Peyer's patch (tissue), 4 donors: Measurements from ENCODE around the gene TRMT61B. TPM values are rescaled to one million over a fixed set of nuclear protein-coding genes. Genes with fewer than 3 reads are reported as not detected.

ENCODE experiments used
- DNase-seq, 3 donors: peaks; one replicate each; pipeline ENCODE4 v3.0.0-alpha.2; 2017 to 2019
- H3K27ac ChIP-seq, 4 donors: fragments of 200-600 bp; sonication (generic); one replicate each; pipeline ENCODE4 v1.5.1; 2016 to 2019
- H3K27me3 ChIP-seq, 2 donors: fragments of 200-600 bp; sonication (generic); one replicate each; pipeline ENCODE4 v1.5.1; 2019
- H3K36me3 ChIP-seq, 3 donors: fragments of 200-600 bp; sonication (generic); one replicate each; pipeline ENCODE4 v1.5.1; 2016 to 2019
- H3K4me1 ChIP-seq, 4 donors: fragments of 200-600 bp; sonication (generic); one replicate each; pipeline ENCODE4 v1.5.1; 2016 to 2019
- H3K4me3 ChIP-seq, 4 donors: fragments of 200-600 bp; sonication (generic); 1 replicate in 3 of 4; 2 replicates in 1 of 4; pipeline ENCODE4 v1.5.1; 2016 to 2019; ENCODE audit warnings: mild to moderate bottlenecking in 1 of 4
- H3K9me3 ChIP-seq, 4 donors: fragments of 200-600 bp; sonication (generic); one replicate each; pipeline ENCODE4 v1.5.1; 2016 to 2019; ENCODE audit warnings: mild to moderate bottlenecking in 1 of 4
- CTCF ChIP-seq, 6 experiments: fragments of 450-650 bp in 4 of 6; fragments of 200-600 bp in 2 of 6; sonication (generic) in 1 of 6; IDR thresholded peaks; one replicate each; pipeline ENCODE4 v1.5.1; 2017 to 2019; ENCODE audit warnings: antibody characterized with exemption in 6 of 6, mild to moderate bottlenecking in 3 of 6, moderate library complexity in 1 of 6
- POLR2A ChIP-seq, 2 donors: fragments of 450-650 bp; IDR thresholded peaks; one replicate each; pipeline ENCODE4 v1.5.1; 2017; ENCODE audit warnings: antibody characterized with exemption in 2 of 2, mild to moderate bottlenecking in 2 of 2, moderate library complexity in 2 of 2
- total RNA-seq, 4 donors: library from RNA; depleted of rRNA; stranded (reverse); fragments of >200 nt; gene quantifications; one replicate each; pipeline ENCODE4 v1.1.0, GENCODE V29; 2016

Gene TRMT61B
- total RNA-seq, 4 donors from 2014 or later = 12.6 to 19.0 (median 16.6) TPM

- no peaks in the 10 kb centered on the region for H3K4me1 ChIP-seq
- H3K4me3 ChIP-seq = no peak overlapping the region
- H3K36me3 ChIP-seq = no peaks in the 10 kb centered on the region
- TF ChIP-seq POLR2A (IDR thresholded peaks at IDR 0.05) (no peak), CTCF (IDR thresholded peaks at IDR 0.05) (no peak)
- H3K27ac ChIP-seq = no peak overlapping the region
- no peak for DNase-seq
- H3K9me3 ChIP-seq = no peaks in the 10 kb centered on the region
- H3K27me3 ChIP-seq = no peaks in the 10 kb centered on the region
Measured at GRCh38 chr2:28833740-28834470, 36.2 kb downstream of the TRMT61B start.

- H3K9me3 ChIP-seq = no peaks in the 10 kb centered on the region
- no peak for DNase-seq
- no peaks in the 10 kb centered on the region for H3K4me1 ChIP-seq
- H3K27me3 ChIP-seq = no peaks in the 10 kb centered on the region
- H3K4me3 ChIP-seq = no peak overlapping the region
- no peak for TF ChIP-seq CTCF (IDR thresholded peaks at IDR 0.05)
- no peak for TF ChIP-seq POLR2A (IDR thresholded peaks at IDR 0.05)
- H3K36me3 ChIP-seq = no peaks in the 10 kb centered on the region
- H3K27ac ChIP-seq = no peak overlapping the region
Measured at GRCh38 chr2:28828382-28828781, 41.7 kb downstream of the TRMT61B start.

GRCh38 chr2:28824870-28825269, 45.2 kb downstream of the TRMT61B start:
- TF ChIP-seq CTCF (IDR thresholded peaks at IDR 0.05) (no peak), POLR2A (IDR thresholded peaks at IDR 0.05) (no peak)
- Histone ChIP-seq H3K36me3 (no peaks in the 10 kb centered on the region), H3K4me3 (no peak overlapping the region), H3K27me3 (no peaks in the 10 kb centered on the region), H3K9me3 (no peaks in the 10 kb centered on the region), H3K4me1 (no peaks in the 10 kb centered on the region), H3K27ac (no peak overlapping the region)
- no peak for DNase-seq

GRCh38 chr2:28824207-28824606, 45.9 kb downstream of the TRMT61B start:
- Histone ChIP-seq H3K36me3 (no peaks in the 10 kb centered on the region), H3K4me1 (no peaks in the 10 kb centered on the region), H3K27ac (no peak overlapping the region), H3K9me3 (no peaks in the 10 kb centered on the region), H3K4me3 (no peak overlapping the region), H3K27me3 (no peaks in the 10 kb centered on the region)
- DNase-seq = no peak
- TF ChIP-seq POLR2A (IDR thresholded peaks at IDR 0.05) (no peak), CTCF (IDR thresholded peaks at IDR 0.05) (no peak)

GRCh38 chr2:28822036-28822435, 48.1 kb downstream of the TRMT61B start:
- Histone ChIP-seq H3K9me3 (no peaks in the 10 kb centered on the region), H3K27me3 (no peaks in the 10 kb centered on the region), H3K4me3 (no peak overlapping the region), H3K27ac (no peak overlapping the region), H3K4me1 (no peaks in the 10 kb centered on the region), H3K36me3 (no peaks in the 10 kb centered on the region)
- TF ChIP-seq CTCF (IDR thresholded peaks at IDR 0.05) = no peak
- no peak for TF ChIP-seq POLR2A (IDR thresholded peaks at IDR 0.05)
- no peak for DNase-seq
